IMR-90 (cell line): ENCODE measurements around the gene SEZ6L. TPM values are rescaled to one million over a fixed set of nuclear protein-coding genes. Genes with fewer than 3 reads are reported as not detected.

Source experiments
- ATAC-seq: fragments of 200-7000 bp; cut with Tn5 transposase; 2 replicates; pipeline ENCODE4 v1.9.1; 2020; ENCODE audit warnings: low read depth, mild to moderate bottlenecking, moderate library complexity
- BruUV-seq: library from RNA; stranded (reverse); fragments of 400-500 nt; replicated peaks from 2 replicates; lab custom pipeline; 2021; lab: Mats Ljungman, UMichigan
- CTCF ChIA-PET: fragments of 300-600 bp; formaldehyde crosslinking; extraction: SDS; loops from one replicate; lab custom pipeline; 2021; ENCODE audit warnings: antibody characterized with exemption; lab: Yijun Ruan, JAX
- POLR2A ChIA-PET: fragments of 300-600 bp; sonication (Branson Sonifier 250); formaldehyde crosslinking; loops from one replicate; lab custom pipeline; 2022; ENCODE audit warnings: antibody characterized with exemption; ENCODE audit not compliant: unreplicated experiment; lab: Charles Lee
- DNase-seq: peaks from one replicate; pipeline ENCODE4 v3.0.0; 2013
- H2AFZ ChIP-seq: replicated peaks from 2 replicates; pipeline ENCODE3; 2013; ENCODE audit warnings: low read length, mild to moderate bottlenecking; ENCODE audit not compliant: poor library complexity
- H2AK5ac ChIP-seq: 2 replicates; pipeline ENCODE4 v1.6.1; 2013; ENCODE audit warnings: low read depth, low read length, inconsistent platforms
- H2AK9ac ChIP-seq: replicated peaks from 2 replicates; pipeline ENCODE3; 2013; ENCODE audit warnings: mild to moderate bottlenecking, low read depth, low read length, moderate library complexity; ENCODE audit not compliant: poor library complexity
- H2BK120ac ChIP-seq: 2 replicates; pipeline ENCODE4 v1.6.1; 2013; ENCODE audit warnings: low read depth, low read length, inconsistent platforms
- H2BK15ac ChIP-seq: 3 replicates; pipeline ENCODE4 v1.6.1; 2013; ENCODE audit warnings: low read depth, low read length, inconsistent platforms
- H2BK20ac ChIP-seq: 2 replicates; pipeline ENCODE4 v1.6.1; 2013; ENCODE audit warnings: low read depth, mild to moderate bottlenecking, inconsistent platforms, low read length, moderate library complexity
- H2BK5ac ChIP-seq: 2 replicates; pipeline ENCODE4 v1.6.1; 2013; ENCODE audit warnings: mild to moderate bottlenecking, low read depth, low read length, inconsistent platforms; ENCODE audit not compliant: poor library complexity, severe bottlenecking
- H3K14ac ChIP-seq: replicated peaks from 2 replicates; pipeline ENCODE4 v1.6.1; 2013; ENCODE audit warnings: low read depth, low read length, inconsistent platforms
- H3K18ac ChIP-seq: 2 replicates; pipeline ENCODE4 v1.6.1; 2013; ENCODE audit warnings: low read depth, low read length, control low read depth
- H3K23ac ChIP-seq: 2 replicates; pipeline ENCODE4 v1.6.1; 2013; ENCODE audit warnings: low read depth, low read length, inconsistent platforms
- H3K27ac ChIP-seq: 2 replicates; pipeline ENCODE4 v1.5.1; 2013; ENCODE audit warnings: mild to moderate bottlenecking, control low read depth, low read length; ENCODE audit not compliant: insufficient read depth
- H3K27me3 ChIP-seq: 2 replicates; pipeline ENCODE4 v1.6.1; 2013; ENCODE audit warnings: low read length; ENCODE audit not compliant: control insufficient read depth, insufficient read depth
- H3K36me3 ChIP-seq: 2 replicates; pipeline ENCODE4 v1.6.1; 2013; ENCODE audit warnings: low read length, mixed read lengths; ENCODE audit not compliant: control insufficient read depth, insufficient read depth
- H3K4ac ChIP-seq: 2 replicates; pipeline ENCODE4 v1.6.1; 2013; ENCODE audit warnings: low read depth, low read length, inconsistent platforms
- H3K4me1 ChIP-seq: 2 replicates; pipeline ENCODE4 v1.6.1; 2013; ENCODE audit warnings: low read length, mixed read lengths; ENCODE audit not compliant: control insufficient read depth, insufficient read depth
- H3K4me2 ChIP-seq: 2 replicates; pipeline ENCODE4 v1.6.1; 2013; ENCODE audit warnings: low read depth, mild to moderate bottlenecking, control low read depth, low read length, moderate library complexity
- H3K4me3 ChIP-seq: 2 replicates; pipeline ENCODE4 v1.5.1; 2013; ENCODE audit warnings: low read depth, mild to moderate bottlenecking, control low read depth, low read length, moderate library complexity; ENCODE audit not compliant: insufficient read depth
- H3K56ac ChIP-seq: 2 replicates; pipeline ENCODE4 v1.6.1; 2013; ENCODE audit warnings: low read length, inconsistent platforms; ENCODE audit not compliant: insufficient read depth; ENCODE audit errors: extremely low read depth
- H3K79me1 ChIP-seq, 2 experiments: 2 replicates each; pipeline ENCODE4 v1.6.1; 2013; ENCODE audit warnings: low read length in 2 of 2, inconsistent platforms in 1 of 2, low read depth in 1 of 2
- H3K9ac ChIP-seq: 2 replicates; pipeline ENCODE4 v1.6.1; 2013; ENCODE audit warnings: low read depth, low read length, control low read depth
- H3K9me1 ChIP-seq: 2 replicates; pipeline ENCODE4 v1.6.1; 2013; ENCODE audit warnings: low read length, inconsistent platforms; ENCODE audit not compliant: insufficient read depth
- H3K9me3 ChIP-seq: 2 replicates; pipeline ENCODE4 v1.6.1; 2013; ENCODE audit warnings: low read length; ENCODE audit not compliant: control insufficient read depth, insufficient read depth
- H4K20me1 ChIP-seq: 2 replicates; pipeline ENCODE4 v1.6.1; 2013; ENCODE audit warnings: low read length, inconsistent platforms; ENCODE audit not compliant: insufficient read depth
- H4K5ac ChIP-seq: 2 replicates; pipeline ENCODE4 v1.6.1; 2013; ENCODE audit warnings: mild to moderate bottlenecking, low read depth, low read length, control low read depth
- H4K8ac ChIP-seq, 2 experiments: 2 replicates each; pipeline ENCODE4 v1.6.1; 2013; ENCODE audit warnings: low read depth in 2 of 2, low read length in 2 of 2, control low read depth in 1 of 2, inconsistent platforms in 1 of 2
- H4K91ac ChIP-seq: 2 replicates; pipeline ENCODE4 v1.6.1; 2013; ENCODE audit warnings: low read depth, low read length, inconsistent platforms; ENCODE audit not compliant: insufficient read depth
- BHLHE40 ChIP-seq: fragments of 150-350 bp; IDR thresholded peaks from 2 replicates; pipeline ENCODE4 v1.6.1; 2016; ENCODE audit warnings: mild to moderate bottlenecking, low read depth, low read length
- CEBPB ChIP-seq: IDR thresholded peaks from 2 replicates; pipeline ENCODE4 v1.6.1; 2012; ENCODE audit warnings: low read depth, low read length, improper control_type of control experiment
- CHD1 ChIP-seq: IDR thresholded peaks from 2 replicates; pipeline ENCODE4 v1.6.1; 2012; ENCODE audit warnings: low read depth, low read length, improper control_type of control experiment
- CTCF ChIP-seq: conservative IDR thresholded peaks from 2 replicates; pipeline ENCODE4 v1.5.1; 2012; ENCODE audit warnings: mild to moderate bottlenecking, low read depth, low read length, improper control_type of control experiment
- ELK1 ChIP-seq: fragments of 150-350 bp; IDR thresholded peaks from 2 replicates; pipeline ENCODE4 v1.6.1; 2016; ENCODE audit warnings: low read depth, mild to moderate bottlenecking, low read length, moderate library complexity, borderline replicate concordance
- FOS ChIP-seq: fragments of 150-350 bp; IDR thresholded peaks from 2 replicates; pipeline ENCODE4 v1.6.1; 2016; ENCODE audit warnings: low read depth, low read length
- MAFK ChIP-seq: IDR thresholded peaks from 2 replicates; pipeline ENCODE4 v1.6.1; 2012; ENCODE audit warnings: low read depth, low read length, improper control_type of control experiment
- MAZ ChIP-seq: IDR thresholded peaks from 2 replicates; pipeline ENCODE4 v1.6.1; 2012; ENCODE audit warnings: low read depth, mild to moderate bottlenecking, low read length, improper control_type of control experiment, moderate library complexity, borderline replicate concordance
- MXI1 ChIP-seq: IDR thresholded peaks from 2 replicates; pipeline ENCODE4 v1.6.1; 2012; ENCODE audit warnings: low read depth, mild to moderate bottlenecking, low read length, moderate library complexity, borderline replicate concordance
- NFE2L2 ChIP-seq: fragments of 150-350 bp; IDR thresholded peaks from 2 replicates; pipeline ENCODE4 v1.6.1; 2016; ENCODE audit warnings: low read depth, mild to moderate bottlenecking, low read length
- POLR2A ChIP-seq: IDR thresholded peaks from 2 replicates; pipeline ENCODE4 v1.6.1; 2012; ENCODE audit warnings: mild to moderate bottlenecking, low read depth, low read length
- RAD21 ChIP-seq: IDR thresholded peaks from 2 replicates; pipeline ENCODE4 v1.6.1; 2012; ENCODE audit warnings: low read length, improper control_type of control experiment
- RCOR1 ChIP-seq: IDR thresholded peaks from 2 replicates; pipeline ENCODE4 v1.6.1; 2012; ENCODE audit warnings: mild to moderate bottlenecking, low read length, improper control_type of control experiment; ENCODE audit not compliant: insufficient replicate concordance
- RFX5 ChIP-seq: IDR thresholded peaks from 2 replicates; pipeline ENCODE4 v1.8.0; 2012; ENCODE audit warnings: low read depth, mild to moderate bottlenecking, low read length, moderate library complexity
- SMC3 ChIP-seq: fragments of 150-350 bp; IDR thresholded peaks from 2 replicates; pipeline ENCODE4 v1.6.1; 2016; ENCODE audit warnings: low read depth, mild to moderate bottlenecking, antibody characterized with exemption, low read length, moderate library complexity
- USF2 ChIP-seq: fragments of 150-350 bp; IDR thresholded peaks from 2 replicates; pipeline ENCODE4 v1.6.1; 2017; ENCODE audit warnings: mild to moderate bottlenecking, antibody characterized with exemption, low read length, low read depth
- WGBS, 2 experiments: methylation state at CpG; one replicate each; pipeline versions ENCODE4 v1.1.5 to v1.1.7; 2013; ENCODE audit warnings: missing lambda C conversion rate in 2 of 2; ENCODE audit not compliant: insufficient read length in 1 of 2; ENCODE audit errors: extremely low coverage in 2 of 2; 5-methylcytosine and 5-hydroxymethylcytosine counted together
- dilution Hi-C: fragments of 300-500 bp; cut with HindIII; formaldehyde crosslinking; loops from one replicate; pipeline ENCODE4 v1.14.3; 2018; ENCODE audit warnings: low sequenced_read_pairs; ENCODE audit not compliant: unreplicated experiment
- in situ Hi-C: fragments of 300-500 bp; cut with MboI; formaldehyde crosslinking; loops from 3 replicates; pipeline ENCODE4 v1.14.3; 2019; ENCODE audit warnings: low sequenced_read_pairs, inconsistent platforms, mixed read lengths
- intact Hi-C: fragments of 100-400 bp; cut with micrococcal nuclease; formaldehyde crosslinking; loops from 2 replicates; pipeline ENCODE4 v1.10.0; 2022
- polyA plus RNA-seq, 3 experiments: library from polyadenylated mRNA; depleted of rRNA; stranded (reverse); fragments of >200 nt; gene quantifications; 2 replicates each; pipeline ENCODE4 v1.2.3, GENCODE V29; 2012; ENCODE audit warnings: low replicate concordance in 1 of 3
- total RNA-seq: library from RNA; depleted of rRNA; stranded (reverse); fragments of >200 nt; gene quantifications from 2 replicates; pipeline ENCODE4 v1.2.3, GENCODE V29; 2012

SEZ6L gene
- total and polyA plus RNA-seq, 2 of the 4 experiments (the other 2 are of a cell fraction): not detected

- Histone ChIP-seq H3K18ac (no peak overlapping the region), H2AFZ (no peak overlapping the region), H3K14ac (no peak overlapping the region), H3K36me3 (no peaks in the 10 kb centered on the region), H3K56ac (no peak overlapping the region), H3K23ac (no peak overlapping the region), H3K79me1 (no peaks in the 10 kb centered on the region), H3K9ac (no peak overlapping the region), H3K27ac (no peak overlapping the region), H4K5ac (no peak overlapping the region), H2BK120ac (no peak overlapping the region), H3K9me3 (no peaks in the 10 kb centered on the region; the same call in 1 of the 2 replicates), H2BK20ac (no peak overlapping the region), H4K20me1 (no peaks in the 10 kb centered on the region), H2BK15ac (no peak overlapping the region), H2AK9ac (no peak overlapping the region), H3K4ac (no peak overlapping the region), H3K9me1 (no peaks in the 10 kb centered on the region), H4K91ac (no peak overlapping the region), H3K4me1 (no peaks in the 10 kb centered on the region), H3K4me2 (no peak overlapping the region), H2BK5ac (no peak overlapping the region), H3K27me3 (no peaks in the 10 kb centered on the region), H4K8ac (no peak overlapping the region), H3K4me3 (no peak overlapping the region), H2AK5ac (no peak overlapping the region)
- no peak for ATAC-seq
- POLR2A ChIA-PET: no interaction called here
- intact Hi-C loops: no loop called here
- no peak for TF ChIP-seq MXI1
- TF ChIP-seq POLR2A: no peak
- no peak for TF ChIP-seq NFE2L2
- TF ChIP-seq CHD1: no peak
- no peak for TF ChIP-seq USF2
- no peak for TF ChIP-seq FOS
- TF ChIP-seq RCOR1: no peak
- TF ChIP-seq SMC3: no peak
- no peak for TF ChIP-seq MAFK
- no peak for TF ChIP-seq CTCF
- no peak for TF ChIP-seq CEBPB
- no peak for TF ChIP-seq RAD21
- no peak for TF ChIP-seq MAZ
- no peak for TF ChIP-seq RFX5
- no peak for TF ChIP-seq BHLHE40
- no peak for TF ChIP-seq ELK1
- CTCF ChIA-PET: no interaction called here
- BruUV-seq: no TSS peak
- no CpG with 5 or more reads among the region's 1 CpG for WGBS, 2 experiments
- dilution Hi-C loops: no loop called here
- no peak for DNase-seq
- in situ Hi-C loops: no loop called here
These were observed 94.9 kb downstream of the SEZ6L start for GRCh38 chr22:26264162-26264561.
